NCI-H748 (cell line): ENCODE results near the gene WDR48.

ENCODE experiments used
- DNase-seq: peaks from one replicate; lab custom pipeline; 2025; ENCODE audit not compliant: unreplicated experiment; lab: John Stamatoyannopoulos, UW

WDR48 gene

GRCh38 chr3:39101022-39101689 is 49.3 kb downstream of the WDR48 start:
- peak; percentile 16 for DNase-seq

- no peak for DNase-seq
These were observed 50.9 kb downstream of the WDR48 start for GRCh38 chr3:39102504-39103323.

GRCh38 chr3:39103324-39103693 is 51.5 kb downstream of the WDR48 start:
- no peak for DNase-seq

GRCh38 chr3:39103791-39104552 is 52.2 kb downstream of the WDR48 start:
- no peak for DNase-seq

GRCh38 chr3:39104961-39105686 is 53.3 kb downstream of the WDR48 start:
- DNase-seq = peak; percentile 30

- no peak for DNase-seq
These were observed 53.9 kb downstream of the WDR48 start for GRCh38 chr3:39105687-39106063.

GRCh38 chr3:39106281-39106811 is 54.5 kb downstream of the WDR48 start:
- peak; percentile 5 for DNase-seq

GRCh38 chr3:39106851-39107387 is 55.1 kb downstream of the WDR48 start:
- DNase-seq = peak; percentile 38

GRCh38 chr3:39107388-39108199 is 55.8 kb downstream of the WDR48 start, which contains the start of the genes GORASP1 and TTC21A:
TSS of gene GORASP1 (minus strand) at chr3:39107627. CDS start at chr3:39107541, 86 bp downstream.
TSS of gene TTC21A (plus strand) at chr3:39107680. CDS start at chr3:39107838, 158 bp downstream.
- DNase-seq = peak; percentile 86

- DNase-seq = no peak
These were observed 56.4 kb downstream of the WDR48 start for GRCh38 chr3:39108200-39108710.

GRCh38 chr3:39109086-39109485 is 57.3 kb downstream of the WDR48 start:
- DNase-seq = no peak

GRCh38 chr3:39110041-39110639 is 58.3 kb downstream of the WDR48 start:
- no peak for DNase-seq

GRCh38 chr3:39112113-39112512 is 60.3 kb downstream of the WDR48 start:
- no peak for DNase-seq

GRCh38 chr3:39112535-39112934 is 60.7 kb downstream of the WDR48 start:
- no peak for DNase-seq

- no peak for DNase-seq
These were observed 61.5 kb downstream of the WDR48 start for GRCh38 chr3:39113291-39113690.

GRCh38 chr3:39114456-39114855 is 62.6 kb downstream of the WDR48 start:
- no peak for DNase-seq

- DNase-seq = no peak
These were observed 64.1 kb downstream of the WDR48 start for GRCh38 chr3:39115870-39116269.

GRCh38 chr3:39118079-39118478 is 66.3 kb downstream of the WDR48 start:
- DNase-seq = no peak
